OCI-LY7 (cell line): ENCODE data around the gene PPP2R3A. TPM values are rescaled to one million over a fixed set of nuclear protein-coding genes. Genes with fewer than 3 reads are reported as not detected.

Experiments used
- BruUV-seq: library from RNA; stranded (reverse); fragments of 400-500 nt; replicated peaks from 2 replicates; lab custom pipeline; 2021; lab: Mats Ljungman, UMichigan
- CTCF ChIA-PET: fragments of 300-600 bp; sonication (Branson Sonifier 250); formaldehyde crosslinking; loops from one replicate; lab custom pipeline; 2022; ENCODE audit warnings: antibody characterized with exemption; ENCODE audit not compliant: unreplicated experiment; lab: Charles Lee
- POLR2A ChIA-PET: fragments of 300-600 bp; sonication (Branson Sonifier 250); formaldehyde crosslinking; loops from one replicate; lab custom pipeline; 2022; ENCODE audit warnings: antibody characterized with exemption; lab: Charles Lee
- DNase-seq: peaks from one replicate; pipeline ENCODE4 v3.0.0-alpha.2; 2015; ENCODE audit warnings: low spot score
- H2AFZ ChIP-seq: fragments of 200-600 bp; sonication (generic), shearing (Covaris generic); 2 replicates; pipeline ENCODE4 v1.6.1; 2014; ENCODE audit warnings: mild to moderate bottlenecking, antibody characterized with exemption, low read length, moderate library complexity
- H3K27ac ChIP-seq: fragments of 200-600 bp; sonication (generic); 2 replicates; pipeline ENCODE4 v1.5.1; 2014; ENCODE audit warnings: mixed run types, low read depth, mild to moderate bottlenecking, moderate library complexity, low read length, inconsistent platforms; ENCODE audit not compliant: poor library complexity, severe bottlenecking
- H3K36me3 ChIP-seq: fragments of 200-600 bp; sonication (generic); 2 replicates; pipeline ENCODE4 v1.6.1; 2014; ENCODE audit warnings: mild to moderate bottlenecking, antibody characterized with exemption, low read length, moderate library complexity, mixed read lengths; ENCODE audit not compliant: insufficient read depth
- H3K4me1 ChIP-seq: fragments of 200-600 bp; sonication (generic); 2 replicates; pipeline ENCODE4 v1.5.1; 2014; ENCODE audit warnings: mild to moderate bottlenecking, low read length; ENCODE audit not compliant: insufficient read depth, poor library complexity, severe bottlenecking
- H3K4me2 ChIP-seq: fragments of 200-600 bp; sonication (generic); 2 replicates; pipeline ENCODE4 v1.6.1; 2014; ENCODE audit warnings: mild to moderate bottlenecking, low read length
- H3K4me3 ChIP-seq: fragments of 200-600 bp; sonication (generic); 2 replicates; pipeline ENCODE4 v1.5.1; 2014; ENCODE audit warnings: mild to moderate bottlenecking, low read depth, low read length; ENCODE audit not compliant: poor library complexity, severe bottlenecking
- H3K79me2 ChIP-seq: fragments of 200-600 bp; sonication (generic); 2 replicates; pipeline ENCODE4 v1.6.1; 2016; ENCODE audit warnings: low read depth, mild to moderate bottlenecking, low read length, moderate library complexity, mixed read lengths; ENCODE audit not compliant: insufficient read depth
- H3K9me2 ChIP-seq: fragments of 200-600 bp; sonication (generic); 2 replicates; pipeline ENCODE4 v1.6.1; 2016; ENCODE audit warnings: mild to moderate bottlenecking, low read length, mixed read lengths; ENCODE audit not compliant: insufficient read depth
- H3K9me3 ChIP-seq: fragments of 200-600 bp; sonication (generic); 2 replicates; pipeline ENCODE4 v1.6.1; 2014; ENCODE audit warnings: mild to moderate bottlenecking, mixed run types, low read length, mixed read lengths
- H4K20me1 ChIP-seq: fragments of 200-600 bp; sonication (generic); 2 replicates; pipeline ENCODE4 v1.6.1; 2014; ENCODE audit warnings: mild to moderate bottlenecking, antibody characterized with exemption, low read length, moderate library complexity, mixed read lengths; ENCODE audit not compliant: insufficient read depth
- EZH2phosphoT487 ChIP-seq: fragments of 200-600 bp; sonication (generic); IDR thresholded peaks from 2 replicates; pipeline ENCODE4 v1.6.1; 2018; ENCODE audit warnings: low read depth, borderline replicate concordance, mild to moderate bottlenecking, mixed run types, antibody characterized with exemption, low read length, moderate library complexity, mixed read lengths
- intact Hi-C: fragments of 100-400 bp; cut with micrococcal nuclease; formaldehyde crosslinking; loops from one replicate; pipeline ENCODE4 v1.10.0; 2022; ENCODE audit not compliant: unreplicated experiment
- total RNA-seq, 2 experiments: library from RNA; depleted of rRNA in 1 of 2; stranded (reverse); fragments of >200 nt in 1 of 2; shearing (Covaris generic) in 1 of 2; gene quantifications; 2 replicates each; pipeline ENCODE4 v1.2.3, GENCODE V29; 2014 to 2022
- TF ChIP-seq, protein P1 (sequence below): fragments of 200-600 bp; sonication (generic); conservative IDR thresholded peaks from 2 replicates; pipeline ENCODE4 v1.5.1; 2014; ENCODE audit warnings: mild to moderate bottlenecking, antibody characterized with exemption, low read length, moderate library complexity, mixed read lengths

The PPP2R3A gene
- total RNA-seq, 2 experiments from 2014 or later = 0.22 to 0.27 TPM

DNA sequence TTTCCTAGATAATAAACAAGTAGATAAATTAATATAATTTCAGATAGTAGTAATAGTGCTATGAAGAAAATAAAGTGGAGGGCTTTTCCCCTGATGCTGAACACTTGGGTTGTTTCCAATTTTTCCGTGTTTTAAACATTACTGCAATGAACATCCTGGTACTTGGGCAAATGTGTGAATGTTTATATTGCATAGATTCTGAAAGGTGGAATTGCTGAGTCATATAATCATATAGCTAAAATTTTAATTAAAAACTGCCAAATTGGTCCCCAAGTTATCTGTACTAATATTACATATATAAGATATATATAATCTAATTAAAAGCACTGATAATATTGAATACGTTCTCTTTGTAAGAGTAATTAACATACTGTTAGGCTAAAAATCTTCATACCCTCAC is 10.0 kb downstream of the PPP2R3A start:
- POLR2A ChIA-PET = interaction anchor here (0.5 kb wide), 1 partner anchor 691 kb away, joined by 3 read pairs; no protein-coding TSS in a partner anchor
- Histone ChIP-seq H3K4me3 (no peak overlapping the region), H3K27ac (no peak overlapping the region), H3K4me2 (no peak overlapping the region), H4K20me1 (no peaks in the 10 kb centered on the region; the same call in 1 of the 2 replicates), H3K9me2 (no peaks in the 10 kb centered on the region), H2AFZ (no peak overlapping the region), H3K9me3 (no peaks in the 10 kb centered on the region), H3K79me2 (no peaks in the 10 kb centered on the region), H3K4me1 (no peaks in the 10 kb centered on the region), H3K36me3 (no peaks in the 10 kb centered on the region)
- CTCF ChIA-PET = no interaction called here
- no peak for DNase-seq
- TF ChIP-seq, protein P1, sequence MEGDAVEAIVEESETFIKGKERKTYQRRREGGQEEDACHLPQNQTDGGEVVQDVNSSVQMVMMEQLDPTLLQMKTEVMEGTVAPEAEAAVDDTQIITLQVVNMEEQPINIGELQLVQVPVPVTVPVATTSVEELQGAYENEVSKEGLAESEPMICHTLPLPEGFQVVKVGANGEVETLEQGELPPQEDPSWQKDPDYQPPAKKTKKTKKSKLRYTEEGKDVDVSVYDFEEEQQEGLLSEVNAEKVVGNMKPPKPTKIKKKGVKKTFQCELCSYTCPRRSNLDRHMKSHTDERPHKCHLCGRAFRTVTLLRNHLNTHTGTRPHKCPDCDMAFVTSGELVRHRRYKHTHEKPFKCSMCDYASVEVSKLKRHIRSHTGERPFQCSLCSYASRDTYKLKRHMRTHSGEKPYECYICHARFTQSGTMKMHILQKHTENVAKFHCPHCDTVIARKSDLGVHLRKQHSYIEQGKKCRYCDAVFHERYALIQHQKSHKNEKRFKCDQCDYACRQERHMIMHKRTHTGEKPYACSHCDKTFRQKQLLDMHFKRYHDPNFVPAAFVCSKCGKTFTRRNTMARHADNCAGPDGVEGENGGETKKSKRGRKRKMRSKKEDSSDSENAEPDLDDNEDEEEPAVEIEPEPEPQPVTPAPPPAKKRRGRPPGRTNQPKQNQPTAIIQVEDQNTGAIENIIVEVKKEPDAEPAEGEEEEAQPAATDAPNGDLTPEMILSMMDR = no peak
- no peak for TF ChIP-seq EZH2phosphoT487
- no TSS peak for BruUV-seq
- intact Hi-C loops = no loop called here

DNA sequence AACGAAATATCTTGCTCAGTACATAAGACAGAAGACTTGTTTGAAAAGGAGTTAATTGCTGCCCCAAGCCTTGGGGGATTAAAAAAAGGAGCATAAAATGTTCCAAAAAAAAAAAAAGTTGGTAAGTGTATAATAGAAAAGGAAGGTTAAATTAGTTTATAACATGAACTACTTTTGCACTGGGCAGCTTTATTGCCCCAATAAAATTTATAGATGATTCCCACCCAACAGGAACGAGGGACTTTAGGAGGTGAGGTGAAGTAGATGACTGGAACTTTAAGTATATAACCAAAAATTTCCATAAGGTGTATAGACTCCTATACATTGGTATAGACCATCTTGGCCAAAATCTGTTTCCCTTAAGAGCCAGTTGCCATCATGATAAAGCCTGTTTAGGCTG is 14.8 kb downstream of the PPP2R3A start:
- Histone ChIP-seq H3K4me3 (no peak overlapping the region), H2AFZ (no peak overlapping the region), H3K4me1 (no peaks in the 10 kb centered on the region), H4K20me1 (no peaks in the 10 kb centered on the region), H3K9me3 (no peaks in the 10 kb centered on the region), H3K4me2 (no peak overlapping the region), H3K36me3 (no peaks in the 10 kb centered on the region), H3K79me2 (no peaks in the 10 kb centered on the region), H3K27ac (no peak overlapping the region), H3K9me2 (no peaks in the 10 kb centered on the region)
- POLR2A ChIA-PET = interaction anchor here (0.5 kb wide), 1 partner anchor 400 kb away, joined by 4 read pairs; no protein-coding TSS in a partner anchor
- TF ChIP-seq EZH2phosphoT487 = no peak
- TF ChIP-seq, protein P1 = no peak
- intact Hi-C loops = no loop called here
- DNase-seq = no peak
- BruUV-seq = no TSS peak
- CTCF ChIA-PET = no interaction called here

DNA sequence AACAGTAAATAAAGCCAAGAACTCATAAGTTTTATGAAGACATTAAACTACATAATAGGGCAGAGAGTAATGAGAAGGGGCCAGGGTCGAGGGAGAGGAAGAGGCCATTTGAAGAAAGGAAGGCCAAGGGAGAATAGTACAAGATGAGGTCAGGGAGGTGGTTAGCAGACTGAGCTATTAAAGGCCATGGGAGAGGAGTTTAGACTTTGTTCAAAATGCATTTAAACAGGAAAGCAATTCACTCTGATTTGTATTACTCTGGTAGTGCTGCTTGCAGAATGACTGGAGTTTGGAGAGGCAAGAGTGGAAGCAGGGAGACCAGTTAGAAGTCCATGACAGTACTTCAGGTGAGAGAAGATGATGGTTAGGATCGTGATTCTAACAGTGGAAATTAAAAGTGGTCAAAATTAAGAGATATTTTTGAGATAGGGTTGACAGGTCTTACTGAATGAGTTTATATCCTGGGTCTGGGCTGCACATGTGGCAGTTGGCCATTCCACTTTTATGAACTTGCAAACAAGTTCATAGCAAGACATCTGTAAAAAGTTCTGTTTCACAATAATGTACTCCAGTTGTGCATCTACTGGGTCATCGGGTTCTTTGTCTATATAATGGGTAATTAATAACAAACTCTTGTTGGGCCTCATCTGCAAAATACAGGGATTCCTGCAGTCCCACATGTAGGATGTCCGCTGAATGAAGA is 16.3 kb downstream of the PPP2R3A start:
- no peaks in the 10 kb centered on the region for H3K9me3 ChIP-seq
- no peaks in the 10 kb centered on the region for H3K36me3 ChIP-seq
- ChIA-PET CTCF (no interaction called here), POLR2A (interaction anchor here (1.5 kb wide), 1 partner anchor 8 kb away, joined by 4 read pairs; no protein-coding TSS in a partner anchor)
- H3K4me2 ChIP-seq = no peak overlapping the region
- TF ChIP-seq, protein P1 = no peak
- no peak for TF ChIP-seq EZH2phosphoT487
- H2AFZ ChIP-seq = no peak overlapping the region
- no peak overlapping the region for H3K27ac ChIP-seq
- H4K20me1 ChIP-seq = no peaks in the 10 kb centered on the region
- H3K79me2 ChIP-seq = no peaks in the 10 kb centered on the region
- no TSS peak for BruUV-seq
- intact Hi-C loops = no loop called here
- H3K4me3 ChIP-seq = no peak overlapping the region
- no peaks in the 10 kb centered on the region for H3K9me2 ChIP-seq
- DNase-seq = no peak
- no peaks in the 10 kb centered on the region for H3K4me1 ChIP-seq
